ENCODE data around the gene PAX2. TPM values are rescaled to one million over a fixed set of nuclear protein-coding genes. Genes with fewer than 3 reads are reported as not detected.

The PAX2 gene
- total RNA-seq, 1 donor from 2014 or later: not detected

DNA sequence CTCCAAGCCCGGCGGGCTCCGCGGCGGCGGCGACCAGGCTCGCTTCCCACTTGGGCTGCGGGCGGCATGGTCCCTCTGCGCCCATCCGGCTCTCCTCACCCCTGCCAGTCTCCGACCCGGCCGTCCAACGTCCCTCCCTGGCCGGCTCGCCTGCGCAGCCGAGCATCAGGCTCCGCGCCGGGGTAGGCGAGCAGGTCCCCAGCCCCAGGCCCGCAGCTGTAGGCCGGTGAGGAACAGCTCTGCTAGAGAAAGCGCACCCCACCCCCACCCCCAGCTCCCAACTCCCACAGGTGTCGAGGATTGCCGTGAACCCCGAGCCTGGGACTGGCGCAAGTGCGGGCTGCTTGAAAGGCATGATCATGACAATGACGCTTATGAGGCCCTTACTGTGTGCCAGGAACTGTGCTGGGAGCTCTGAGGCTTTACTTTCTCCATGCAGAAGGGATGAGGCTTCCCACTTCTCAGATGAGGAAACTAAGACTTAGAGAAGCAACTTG is 20.8 kb upstream of the PAX2 start:
- DNase-seq: no peak

DNA sequence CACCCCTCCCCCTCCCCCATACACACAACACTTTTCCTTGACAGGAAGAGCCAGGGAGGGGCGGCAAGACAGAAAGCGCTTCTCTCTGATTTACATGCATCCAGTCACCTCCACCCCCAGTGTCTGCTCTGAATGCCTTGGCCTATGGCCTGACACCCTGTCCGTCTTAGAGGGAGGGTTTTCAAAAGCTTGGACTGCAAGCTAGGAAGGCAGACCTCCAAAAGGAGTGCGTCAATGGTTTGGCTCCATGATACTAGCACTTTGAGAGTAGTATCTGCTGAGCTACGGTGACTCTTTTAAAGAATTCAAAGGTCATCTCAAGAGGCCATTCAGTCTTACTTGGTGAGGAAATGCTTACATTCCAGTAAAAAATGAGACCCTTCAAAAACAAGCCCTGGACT is 20.3 kb upstream of the PAX2 start:
- no peak for DNase-seq

DNA sequence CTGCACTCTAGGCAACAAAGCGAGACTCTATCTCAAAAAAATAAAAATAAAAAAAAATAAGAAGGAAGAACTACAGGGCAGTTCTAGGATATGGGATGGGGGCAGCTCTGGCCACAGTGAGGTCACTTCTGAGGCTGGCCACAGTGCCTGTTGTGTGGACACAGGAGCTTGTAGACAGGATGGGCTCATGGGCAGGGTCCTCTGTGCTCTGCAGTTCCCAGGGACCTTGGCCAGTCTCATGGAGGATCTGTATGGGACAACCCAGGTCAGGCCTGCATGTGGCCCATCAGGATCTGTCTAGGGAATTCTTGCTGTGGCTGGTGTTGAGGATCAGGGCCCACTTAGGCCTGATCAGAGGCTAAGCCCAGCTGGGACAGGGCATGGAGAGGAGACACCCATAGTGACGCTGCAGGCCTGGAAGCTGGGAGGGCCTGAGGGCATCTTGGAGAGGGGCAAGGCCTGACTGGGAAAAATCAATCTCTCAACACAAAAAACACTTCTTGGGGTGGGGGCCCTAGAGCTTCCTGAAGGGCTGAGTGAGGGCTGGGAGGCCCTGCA is 19.4 kb upstream of the PAX2 start:
- DNase-seq: no peak

- DNase-seq: no peak
Observed at GRCh38 chr10:100727808-100728207, 17.6 kb upstream of the PAX2 start.

DNA sequence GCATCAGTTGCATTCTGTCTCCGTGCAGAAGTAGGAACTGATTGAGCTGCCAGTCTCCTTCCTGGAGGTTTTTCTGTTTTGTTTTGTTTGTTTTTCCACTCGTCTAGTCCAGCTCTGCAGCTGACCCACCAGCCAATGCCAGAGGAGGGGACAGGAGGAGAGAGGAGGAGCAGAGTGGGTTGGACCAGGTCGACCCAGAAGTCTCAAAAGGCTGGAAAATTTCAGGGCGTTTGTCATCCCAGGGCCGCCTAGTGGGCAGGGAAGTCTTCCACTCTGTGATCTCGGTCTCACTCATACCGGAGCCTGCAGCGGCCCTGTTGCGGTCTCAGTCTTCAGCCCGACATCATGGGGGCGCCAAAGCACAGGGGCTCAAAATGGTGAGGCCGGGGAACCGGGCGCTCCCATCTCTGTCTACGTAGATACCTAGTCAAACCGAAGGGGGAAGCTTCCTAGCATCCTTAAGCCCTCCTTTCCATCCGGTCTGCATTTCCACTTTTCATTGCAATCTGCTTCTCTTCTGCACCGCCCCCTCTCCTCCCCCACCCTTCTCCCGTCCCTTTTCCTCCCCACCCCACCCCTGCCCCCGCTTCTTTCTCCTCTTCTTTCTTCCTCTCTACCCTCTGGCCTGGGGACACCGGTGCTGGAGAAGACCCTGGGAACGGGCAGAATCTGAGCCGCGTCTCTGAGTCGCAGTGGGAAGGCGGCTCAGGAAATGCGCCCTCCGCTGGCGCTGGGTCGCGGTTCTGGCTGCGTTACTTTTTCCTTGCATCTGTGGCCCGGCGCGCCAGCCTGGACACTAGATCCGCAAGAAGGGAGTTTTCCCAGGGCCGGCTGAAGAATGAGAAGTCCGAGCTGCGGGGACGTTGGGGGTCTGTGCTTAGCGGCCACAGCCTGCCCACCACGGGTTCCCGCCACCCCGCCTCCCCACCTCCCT is 16.2 kb upstream of the PAX2 start:
- no peak for DNase-seq

DNA sequence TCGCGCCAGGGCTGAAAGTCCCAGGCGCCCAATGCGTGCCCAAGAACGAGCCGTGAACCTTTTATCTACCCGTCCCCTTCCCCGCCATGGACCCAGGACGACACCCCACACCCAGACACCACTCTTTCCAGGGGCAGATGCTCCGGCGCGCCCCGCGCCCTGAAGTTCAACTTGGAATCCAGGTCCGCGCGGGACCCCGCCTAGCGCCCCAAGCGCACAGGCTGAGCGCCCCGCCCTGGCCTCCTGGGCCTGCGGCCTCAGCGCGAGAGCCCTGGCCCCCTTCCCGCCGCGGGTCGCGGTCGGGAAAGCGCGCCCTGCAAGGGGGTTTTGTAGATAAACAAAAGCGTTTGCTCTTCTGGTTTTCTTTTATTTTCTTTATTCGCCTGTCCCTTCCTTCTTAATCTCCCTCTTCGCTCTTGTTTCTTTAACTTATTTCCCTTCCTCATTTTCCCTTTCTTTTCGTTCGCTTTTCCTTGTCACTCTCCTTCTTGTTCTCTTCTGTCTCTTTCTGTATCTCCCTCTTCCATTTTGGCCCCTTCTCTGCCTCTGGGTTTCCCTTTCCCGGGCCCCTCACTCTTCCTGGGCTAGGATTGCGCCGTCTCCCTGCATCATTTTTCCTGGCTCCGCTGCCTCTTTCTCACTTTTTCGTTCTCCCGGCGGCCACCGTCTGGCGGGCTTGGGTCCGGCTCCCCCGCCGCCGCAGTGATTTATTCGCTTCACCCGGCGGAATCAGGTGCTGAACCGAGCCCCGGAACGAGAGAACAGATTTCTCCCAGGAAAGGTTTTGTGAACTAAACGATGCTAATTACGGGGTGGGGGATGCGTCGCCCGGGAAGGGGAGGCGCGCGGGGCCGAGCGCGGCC is 15.3 kb upstream of the PAX2 start:
- DNase-seq: no peak

DNA sequence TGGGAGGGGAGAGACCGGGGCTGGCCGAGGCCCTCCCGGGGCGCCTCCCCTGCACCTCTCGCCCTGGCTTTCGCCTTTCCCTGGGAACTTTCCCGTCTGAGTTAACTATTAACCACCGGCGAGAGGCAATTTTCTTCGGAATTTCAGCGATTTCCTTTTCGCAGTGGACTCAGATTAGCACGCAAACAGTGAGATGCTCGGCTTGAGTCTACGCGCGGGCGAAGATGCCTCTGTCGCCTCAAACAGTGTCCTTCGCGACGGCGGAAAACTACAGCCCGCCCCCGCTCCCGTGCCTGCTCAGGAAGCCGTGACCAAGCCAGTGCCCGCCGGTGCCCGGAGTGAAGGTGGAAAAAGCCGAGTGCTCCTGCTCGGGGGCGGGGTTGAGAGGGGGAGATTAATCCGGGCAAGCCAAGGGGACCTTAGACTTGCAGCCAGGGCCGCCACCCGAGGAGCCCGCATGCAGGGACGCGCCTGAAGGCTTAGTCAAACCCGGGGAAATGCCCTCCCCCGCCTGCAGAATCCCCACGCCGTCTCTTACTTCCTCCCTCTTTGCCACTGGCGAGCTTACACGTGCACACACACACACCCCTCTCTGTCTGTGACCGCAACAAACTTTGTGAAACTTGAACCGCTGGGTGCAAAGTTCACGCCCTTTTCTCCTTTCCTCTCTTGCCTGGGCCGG is 14.5 kb upstream of the PAX2 start:
- no peak for DNase-seq

DNA sequence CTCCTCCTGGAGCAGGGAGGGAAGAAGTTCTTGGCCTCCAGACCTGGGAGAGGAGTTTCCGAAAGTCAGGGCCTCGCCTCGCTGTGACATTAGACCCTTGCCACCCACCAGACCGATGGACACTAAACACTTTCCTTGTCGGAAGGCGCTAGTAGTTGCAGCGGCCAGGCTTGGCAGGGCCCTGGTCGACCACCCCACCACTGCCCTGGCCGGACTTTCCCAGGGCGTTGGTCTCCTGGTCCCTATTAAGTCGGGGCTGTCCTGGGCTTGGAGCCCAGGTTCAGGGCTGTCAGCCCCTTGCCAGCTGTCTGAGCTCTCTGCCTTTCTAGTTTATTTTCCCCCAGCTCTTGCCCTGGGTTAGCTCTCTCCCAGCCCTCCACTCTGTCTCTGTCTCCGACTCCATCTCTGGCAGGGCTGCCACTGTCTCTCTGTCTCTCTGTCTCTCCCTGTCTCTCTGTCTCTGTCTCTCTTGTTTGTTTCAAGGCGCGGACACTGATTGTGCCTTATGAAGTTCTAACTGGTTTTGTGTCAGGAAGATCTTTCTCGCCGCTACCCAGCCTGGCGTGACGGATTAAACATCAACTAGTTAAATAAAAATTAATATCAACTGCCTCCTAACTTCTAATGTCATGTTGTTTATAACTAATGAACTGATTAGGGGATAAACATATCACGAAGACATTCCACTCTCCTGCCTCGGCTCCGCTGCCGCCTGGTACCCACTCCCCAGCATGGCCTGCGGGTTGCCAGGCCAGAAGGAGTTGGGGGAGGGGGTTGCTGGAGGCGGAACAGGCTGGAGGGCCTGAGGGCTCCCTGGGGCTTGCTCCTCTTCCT is 13.8 kb upstream of the PAX2 start:
- DNase-seq: no peak

DNA sequence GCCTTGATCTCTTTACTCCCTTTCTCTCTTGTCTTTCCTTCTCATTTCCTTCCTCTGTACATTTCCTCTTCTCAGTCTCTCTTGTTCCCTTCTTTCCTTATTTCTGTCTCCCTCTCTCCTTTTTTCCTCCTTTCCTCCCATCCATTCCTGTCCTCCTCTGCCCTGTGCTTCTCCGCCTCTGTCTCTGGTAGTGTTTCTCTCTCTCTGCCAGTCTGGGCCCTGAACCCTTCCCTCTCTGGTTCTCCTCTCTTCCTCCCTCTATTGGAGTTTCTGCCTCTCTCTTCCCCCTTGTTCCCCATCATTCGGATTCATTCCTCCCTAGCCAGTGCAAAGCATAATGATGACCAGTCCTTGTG is 13.2 kb upstream of the PAX2 start:
- DNase-seq: no peak

DNA sequence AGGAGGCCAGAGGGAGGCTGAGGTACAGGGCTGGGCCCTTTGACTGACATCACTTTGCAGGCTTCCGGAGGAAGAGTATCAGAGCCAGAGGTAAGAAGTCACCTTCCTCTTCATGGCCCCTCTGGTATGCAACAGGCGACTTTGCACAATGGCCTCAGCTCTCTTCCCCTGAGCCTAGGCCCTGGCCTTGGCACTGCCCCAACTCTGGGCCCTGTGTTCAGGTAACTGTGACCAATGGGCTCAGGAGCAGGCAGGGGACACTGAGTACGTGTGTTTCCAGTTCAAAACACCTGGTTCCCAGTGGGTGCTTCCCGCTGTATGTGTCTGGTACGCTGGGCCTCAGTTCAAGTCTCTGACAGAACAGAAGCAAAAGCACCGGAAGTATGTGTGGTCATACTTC is 12.1 kb upstream of the PAX2 start:
- no peak for DNase-seq

- no peak for DNase-seq
Observed at GRCh38 chr10:100734295-100735086, 10.9 kb upstream of the PAX2 start.

DNA sequence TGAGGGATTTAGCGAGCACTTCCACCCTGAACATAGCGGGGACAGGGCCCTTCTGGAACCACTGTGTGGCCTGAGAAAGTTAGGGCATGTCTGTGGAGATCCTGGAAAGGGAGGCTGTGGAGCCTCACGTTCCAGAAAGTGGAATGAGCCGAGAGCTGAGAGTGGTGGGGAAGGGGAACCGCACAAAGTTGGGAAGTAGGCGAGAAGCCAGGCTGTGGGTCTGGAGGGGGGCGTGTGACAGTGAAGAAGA is 10.4 kb upstream of the PAX2 start:
- no peak for DNase-seq

GRCh38 chr10:100735337-100736143 is 9.8 kb upstream of the PAX2 start:
- DNase-seq: no peak

DNA sequence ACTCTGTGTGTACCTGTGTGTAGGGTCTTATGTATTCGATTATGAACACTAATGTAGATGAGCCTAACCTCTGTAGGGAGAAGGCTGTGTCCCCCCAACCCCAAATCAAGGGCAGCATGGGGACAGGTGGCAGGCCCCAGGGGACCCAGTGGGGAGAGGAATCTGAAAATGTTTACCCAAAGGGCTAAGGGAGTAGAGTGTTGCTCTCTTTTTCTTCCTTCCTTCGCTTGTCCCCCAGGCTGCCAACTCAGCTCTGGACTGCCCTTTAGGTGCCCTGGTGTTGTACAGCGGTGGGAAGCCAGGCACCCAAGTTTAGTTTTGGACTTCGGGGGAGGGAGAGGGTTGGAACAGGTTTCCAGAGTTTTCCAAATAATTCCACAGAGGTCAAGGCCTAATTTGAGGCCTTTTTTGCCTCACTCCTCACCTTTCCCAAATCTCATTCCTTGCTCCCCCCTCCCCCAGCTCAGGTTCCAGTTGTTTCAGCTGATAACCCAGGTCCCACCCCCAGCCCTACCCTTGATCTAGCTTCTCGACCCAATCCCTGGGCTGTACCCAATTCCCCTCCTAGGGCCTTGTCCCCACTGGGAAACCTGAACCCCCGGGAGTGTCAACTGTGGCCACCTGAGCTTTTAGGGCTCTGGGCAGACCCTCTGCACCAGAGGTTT is 9.1 kb upstream of the PAX2 start:
- DNase-seq: no peak

DNA sequence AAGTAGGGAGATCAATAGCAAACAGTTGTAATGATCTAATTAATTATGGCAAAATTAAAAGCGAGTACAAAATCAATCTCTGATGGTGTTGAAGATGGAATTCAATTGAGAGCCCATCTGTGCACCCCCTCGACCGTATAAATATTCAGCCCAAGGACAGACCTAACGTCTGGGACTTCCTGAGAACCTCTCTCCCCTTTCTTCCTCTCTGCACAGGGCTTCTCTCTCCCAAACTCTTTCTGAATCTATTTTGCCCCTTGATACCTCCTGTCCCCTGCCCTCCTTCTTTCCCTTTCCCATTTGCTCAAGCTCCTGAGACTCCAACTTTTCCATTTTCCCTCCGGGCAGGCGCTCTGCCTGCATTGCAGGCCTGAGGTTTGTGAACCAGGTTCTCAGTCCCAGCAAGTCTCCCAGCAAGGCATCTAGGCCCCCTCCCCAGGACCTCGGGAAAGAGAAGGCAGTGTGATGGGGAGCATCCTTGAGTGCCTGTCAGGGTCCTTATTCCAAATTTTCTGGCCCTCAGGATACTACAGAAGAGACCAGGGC is 8.5 kb upstream of the PAX2 start:
- DNase-seq: no peak

- DNase-seq: no peak
Observed at GRCh38 chr10:100737355-100738054, 7.9 kb upstream of the PAX2 start.

- no peak for DNase-seq
Observed at GRCh38 chr10:100738055-100738827, 7.1 kb upstream of the PAX2 start.

All from occipital lobe (tissue), 2 donors.